CD4-positive, alpha-beta memory T cell (primary cell): ENCODE data around the gene ZNF740. TPM values are rescaled to one million over a fixed set of nuclear protein-coding genes. Genes with fewer than 3 reads are reported as not detected.

ENCODE experiments used
- CTCF ChIA-PET: fragments of 350-600 bp; sonication (Branson Sonifier 250); formaldehyde crosslinking; loops from one replicate; lab custom pipeline; 2021; ENCODE audit warnings: inconsistent platforms; ENCODE audit not compliant: partially characterized antibody; lab: Charles Lee
- POLR2A ChIA-PET: fragments of 350-600 bp; sonication (Branson Sonifier 250); formaldehyde crosslinking; loops from one replicate; lab custom pipeline; 2021; ENCODE audit not compliant: partially characterized antibody; lab: Charles Lee
- DNase-seq, 5 donors: peaks; one replicate each; pipeline versions ENCODE4 v3.0.0 to v3.0.0-alpha.2; 2020 to 2022; ENCODE audit warnings: mixed read lengths in 1 of 5
- H3K27ac ChIP-seq: one replicate; pipeline ENCODE4 v1.7.0; 2013; ENCODE audit warnings: low read depth, low read length
- H3K27me3 ChIP-seq: 2 replicates; pipeline ENCODE4 v1.7.0; 2013; ENCODE audit warnings: mild to moderate bottlenecking, low read length, moderate library complexity; ENCODE audit not compliant: insufficient read depth
- H3K36me3 ChIP-seq: 2 replicates; pipeline ENCODE4 v1.7.0; 2013; ENCODE audit warnings: mild to moderate bottlenecking, low read length, moderate library complexity; ENCODE audit not compliant: insufficient read depth
- H3K4me1 ChIP-seq: 2 replicates; pipeline ENCODE4 v1.7.0; 2013; ENCODE audit warnings: mild to moderate bottlenecking, low read length, moderate library complexity; ENCODE audit not compliant: insufficient read depth
- H3K4me3 ChIP-seq, 2 donors: one replicate each; pipeline ENCODE4 v1.7.0; 2013; ENCODE audit warnings: low read length in 2 of 2, mild to moderate bottlenecking in 1 of 2
- H3K9me3 ChIP-seq, 2 donors: one replicate each; pipeline ENCODE4 v1.7.0; 2013; ENCODE audit warnings: low read length in 2 of 2, control low read depth in 1 of 2; ENCODE audit not compliant: control insufficient read depth in 1 of 2
- H3K27ac Mint-ChIP-seq, 7 donors: one replicate each; pipeline ENCODE4 v1.8.0; 2020 to 2021; ENCODE audit warnings: mixed read lengths in 7 of 7, mild to moderate bottlenecking in 6 of 7, inconsistent platforms in 3 of 7, moderate library complexity in 3 of 7
- H3K27me3 Mint-ChIP-seq, 2 donors: one replicate each; pipeline ENCODE4 v1.8.0; 2020 to 2021; ENCODE audit warnings: mixed read lengths in 2 of 2
- H3K36me3 Mint-ChIP-seq, 2 donors: one replicate each; pipeline ENCODE4 v1.8.0; 2020 to 2021; ENCODE audit warnings: mixed read lengths in 2 of 2, inconsistent platforms in 1 of 2, mild to moderate bottlenecking in 1 of 2
- H3K4me1 Mint-ChIP-seq, 4 donors: one replicate each; pipeline ENCODE4 v1.8.0; 2020 to 2021; ENCODE audit warnings: mixed read lengths in 4 of 4, mild to moderate bottlenecking in 1 of 4
- H3K4me3 Mint-ChIP-seq, 8 donors: one replicate each; pipeline ENCODE4 v1.8.0; 2020 to 2021; ENCODE audit warnings: mixed read lengths in 8 of 8, mild to moderate bottlenecking in 7 of 8, moderate library complexity in 6 of 8, inconsistent platforms in 3 of 8
- H3K9me3 Mint-ChIP-seq, 8 donors: one replicate each; pipeline ENCODE4 v1.8.0; 2020 to 2021; ENCODE audit warnings: mixed read lengths in 8 of 8, mild to moderate bottlenecking in 5 of 8, inconsistent platforms in 3 of 8, moderate library complexity in 1 of 8
- intact Hi-C: fragments of 100-400 bp; cut with micrococcal nuclease; formaldehyde crosslinking; loops from one replicate; pipeline ENCODE4 v1.15.1; 2023
- polyA plus RNA-seq, 2 donors: library from polyadenylated mRNA; unstranded; fragments of 300-500 nt; fragmentation: Illumina TruSeq; gene quantifications; one replicate each; pipeline ENCODE4 v1.2.3, GENCODE V29; 2021
- total RNA-seq, 2 experiments: library from RNA; stranded (reverse); gene quantifications; one replicate each; pipeline ENCODE4 v1.2.3, GENCODE V29; 2021

The ZNF740 gene
- total and polyA plus RNA-seq, 4 experiments from 2014 or later, result 0.90 to 113 (median 56.1) TPM

DNA sequence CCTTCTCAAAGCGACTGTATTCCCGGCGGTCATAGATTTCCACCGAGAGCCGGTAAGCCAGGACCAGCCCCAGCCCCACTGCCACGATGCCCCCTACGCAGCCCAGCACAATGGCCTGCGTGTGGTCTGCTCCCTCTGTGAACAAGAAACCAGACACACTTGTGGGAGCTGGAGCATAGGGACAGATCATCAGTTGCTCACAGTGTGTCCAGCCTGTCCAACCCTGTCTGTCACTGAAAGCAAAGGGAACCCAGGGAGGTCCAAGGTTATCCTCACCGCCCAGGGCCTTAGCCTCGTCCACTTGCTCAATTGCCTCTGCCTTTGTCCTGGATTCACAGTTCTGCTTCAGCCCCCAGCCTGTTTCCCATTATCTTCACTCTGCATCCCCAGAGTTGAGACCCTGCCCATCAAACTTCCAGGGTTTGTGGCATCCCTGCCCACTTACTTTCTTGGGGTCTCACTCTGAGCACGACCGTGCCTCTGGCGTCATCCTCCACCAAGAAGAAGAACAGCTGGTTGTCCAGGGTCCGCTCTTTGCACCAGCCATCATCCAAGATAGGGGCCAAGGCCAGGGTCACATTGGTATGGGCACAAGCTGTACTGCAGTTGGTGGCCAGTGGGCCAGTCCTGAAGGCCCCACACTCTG lies 11.5 kb downstream of the ZNF740 start:
- POLR2A ChIA-PET, result interaction anchor here (1.1 to 27.7 kb wide), 7 partner anchors 7 to 153 kb away, joined by 3 to 463 read pairs (median 5); partner anchors contain the start of genes AAAS, CSAD, ITGB7 and PFDN5
- Mint-ChIP-seq H3K4me1 (peaks cover 9 to 23% (median 14%) of the 10 kb centered on the region in 4 donors), H3K27me3 (no peaks in the 10 kb centered on the region), H3K4me3 (no peak overlapping the region), H3K36me3 (peaks cover 62 to 84% of the 10 kb centered on the region in 2 donors), H3K9me3 (no peaks in the 10 kb centered on the region), H3K27ac (peak overlapping the region in 2 of 7 donors; percentile 35 to 53)
- Histone ChIP-seq H3K27me3 (no peaks in the 10 kb centered on the region), H3K4me1 (peaks cover 22% of the 10 kb centered on the region), H3K36me3 (peaks cover 84% of the 10 kb centered on the region), H3K4me3 (no peak overlapping the region), H3K27ac (no peak overlapping the region), H3K9me3 (no peaks in the 10 kb centered on the region)
- intact Hi-C loops, result loop anchor here (5.0 kb wide), 1 partner anchor 125 kb away; no protein-coding TSS in a partner anchor
- no peak for DNase-seq
- CTCF ChIA-PET, result interaction anchor here (0.5 to 6.7 kb wide), 5 partner anchors 9 to 102 kb away, joined by 3 to 65 read pairs (median 5); no protein-coding TSS in a partner anchor

DNA sequence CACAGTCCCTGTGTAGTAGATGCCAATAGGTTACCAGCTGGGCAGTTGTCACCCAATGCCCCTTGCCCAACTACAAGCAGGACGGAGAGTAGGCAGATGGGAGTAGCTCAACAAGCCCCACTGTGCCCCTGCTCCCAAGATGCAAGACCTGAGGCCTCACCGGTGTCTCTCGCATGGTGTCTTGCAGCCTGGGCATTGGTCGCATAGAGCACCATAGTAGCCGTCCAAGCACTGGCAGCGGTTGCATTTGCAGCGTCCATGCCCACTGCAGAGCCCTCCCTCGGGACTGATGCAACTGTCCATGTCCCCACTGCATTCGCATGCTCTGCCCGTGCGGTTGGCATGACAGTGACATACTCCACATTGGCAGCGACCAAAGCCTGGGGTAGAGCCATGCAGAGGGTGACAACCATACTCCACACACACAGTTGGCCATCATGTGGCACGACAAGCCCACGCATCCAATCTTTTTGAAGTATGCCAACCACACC lies 12.1 kb downstream of the ZNF740 start:
- H3K9me3 ChIP-seq, result no peaks in the 10 kb centered on the region
- peak overlapping the region in 1 of 7 donors; percentile 64 for H3K27ac Mint-ChIP-seq
- intact Hi-C loops, result loop anchor here (5.0 kb wide), 1 partner anchor 125 kb away; no protein-coding TSS in a partner anchor
- H3K27ac ChIP-seq, result no peak overlapping the region
- H3K4me3 ChIP-seq, result no peak overlapping the region
- H3K4me1 Mint-ChIP-seq, result peaks cover 8 to 26% (median 16%) of the 10 kb centered on the region in 4 donors
- no peak for DNase-seq
- CTCF ChIA-PET, result interaction anchor here (1.0 to 6.7 kb wide), 2 partner anchors 32 to 128 kb away, joined by 4 to 65 read pairs; partner anchors contain the start of gene AAAS
- H3K36me3 Mint-ChIP-seq, result peaks cover 59 to 83% of the 10 kb centered on the region in 2 donors
- no peak overlapping the region for H3K4me3 Mint-ChIP-seq
- H3K27me3 Mint-ChIP-seq, result no peaks in the 10 kb centered on the region
- H3K36me3 ChIP-seq, result peaks cover 83% of the 10 kb centered on the region
- no peaks in the 10 kb centered on the region for H3K27me3 ChIP-seq
- peaks cover 28% of the 10 kb centered on the region for H3K4me1 ChIP-seq
- POLR2A ChIA-PET, result interaction anchor here (1.2 to 27.7 kb wide), 7 partner anchors 7 to 153 kb away, joined by 3 to 463 read pairs (median 4); partner anchors contain the start of genes CSAD, ITGB7, PFDN5 and ZNF740
- H3K9me3 Mint-ChIP-seq, result no peaks in the 10 kb centered on the region

DNA sequence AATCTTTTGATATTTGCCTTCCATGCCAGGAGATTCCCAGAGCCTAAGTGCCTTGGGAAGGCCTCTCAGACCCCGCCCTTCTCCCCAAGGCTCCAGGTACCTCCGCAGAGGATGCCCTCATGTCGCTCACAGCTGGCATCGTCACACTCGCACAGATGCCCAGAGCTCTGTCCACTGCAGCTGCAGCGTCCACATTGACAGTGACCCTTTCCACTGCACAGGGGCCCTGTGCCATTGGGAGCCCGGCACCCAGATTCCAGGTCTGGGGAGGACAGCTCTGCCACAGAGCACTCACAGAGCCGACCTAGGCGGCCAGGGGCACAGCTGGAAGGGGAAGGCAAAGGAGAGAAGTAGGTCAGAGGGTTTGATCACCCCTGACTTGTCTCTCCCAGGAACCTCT lies 12.5 kb downstream of the ZNF740 start:
- H3K36me3 Mint-ChIP-seq, result peaks cover 61 to 81% of the 10 kb centered on the region in 2 donors
- H3K4me1 Mint-ChIP-seq, result peaks cover 10 to 29% (median 18%) of the 10 kb centered on the region in 4 donors

DNA sequence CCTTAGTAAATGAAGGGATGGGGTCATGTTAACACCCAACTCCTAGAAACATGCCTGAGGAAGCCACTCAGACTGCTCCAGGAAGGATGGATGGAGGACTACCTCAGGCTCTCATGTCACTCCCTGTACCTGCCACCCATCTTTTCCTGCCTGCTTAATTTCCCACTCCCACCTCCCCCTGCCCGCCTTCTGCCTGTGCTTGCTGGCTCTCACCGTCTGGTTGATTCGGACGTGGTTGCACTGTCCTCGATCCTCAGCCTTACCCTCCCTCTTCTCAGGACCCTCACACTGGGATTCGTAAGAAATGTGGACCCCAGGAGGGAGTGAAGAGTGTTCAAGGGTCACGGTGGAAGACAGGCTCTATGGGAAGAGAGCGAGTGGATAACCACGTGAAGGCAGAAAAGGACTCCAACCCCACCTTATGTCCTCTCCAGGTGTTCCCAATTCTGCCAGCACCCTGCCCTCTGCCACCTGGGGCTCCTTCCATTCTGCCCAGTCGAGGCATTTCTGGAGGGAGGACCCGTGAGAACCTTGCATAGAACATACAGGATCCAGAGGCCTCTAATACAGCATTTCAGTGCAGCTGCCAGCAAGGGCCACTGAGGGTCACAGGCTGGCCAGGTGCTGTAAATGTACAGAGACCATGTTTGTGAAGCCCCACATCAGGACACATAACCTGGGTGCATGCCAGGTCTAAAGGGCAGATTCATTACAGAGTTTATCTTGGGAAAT lies 13.6 kb downstream of the ZNF740 start:
- H3K27ac Mint-ChIP-seq, result peak overlapping the region in 6 of 7 donors; percentile 37 to 87 (median 66)
- Histone ChIP-seq H3K27me3 (no peaks in the 10 kb centered on the region), H3K27ac (no peak overlapping the region), H3K9me3 (no peaks in the 10 kb centered on the region), H3K4me1 (peaks cover 44% of the 10 kb centered on the region), H3K4me3 (no peak overlapping the region), H3K36me3 (peaks cover 69% of the 10 kb centered on the region)
- peaks cover 71 to 83% of the 10 kb centered on the region in 2 donors for H3K36me3 Mint-ChIP-seq
- peaks cover 20 to 40% (median 28%) of the 10 kb centered on the region in 4 donors for H3K4me1 Mint-ChIP-seq
- H3K27me3 Mint-ChIP-seq, result no peaks in the 10 kb centered on the region
- H3K9me3 Mint-ChIP-seq, result no peaks in the 10 kb centered on the region
- intact Hi-C loops, result loop anchor here (5.0 kb wide), 1 partner anchor 127 kb away; no protein-coding TSS in a partner anchor
- ChIA-PET CTCF (interaction anchor here (0.9 to 2.1 kb wide), 8 partner anchors 13 to 127 kb away, joined by 3 to 10 read pairs (median 5); partner anchors contain the start of genes AAAS, CSAD, ITGB7 and ZNF740), POLR2A (interaction anchor here (0.6 to 27.7 kb wide), 7 partner anchors 9 to 1958 kb away, joined by 3 to 463 read pairs (median 10); partner anchors contain the start of genes CSAD, ITGB7, PFDN5 and ZNF740)
- no peak overlapping the region for H3K4me3 Mint-ChIP-seq
- DNase-seq, result no peak

More for the DNA sequence above, 12.5 kb downstream of the ZNF740 start:
- Histone ChIP-seq H3K9me3 (no peaks in the 10 kb centered on the region), H3K4me3 (no peak overlapping the region), H3K4me1 (peaks cover 33% of the 10 kb centered on the region), H3K27me3 (no peaks in the 10 kb centered on the region), H3K27ac (no peak overlapping the region), H3K36me3 (peaks cover 79% of the 10 kb centered on the region)
- POLR2A ChIA-PET, result interaction anchor here (1.2 to 27.7 kb wide), 6 partner anchors 8 to 102 kb away, joined by 3 to 463 read pairs (median 4); partner anchors contain the start of genes CSAD, ITGB7, PFDN5 and ZNF740
- H3K9me3 Mint-ChIP-seq, result no peaks in the 10 kb centered on the region
- CTCF ChIA-PET, result interaction anchor here (1.0 kb wide), 1 partner anchor 128 kb away, joined by 4 read pairs; the partner anchor contains the start of gene AAAS
- DNase-seq, result no peak
- H3K27ac Mint-ChIP-seq, result peak overlapping the region in 6 of 7 donors; percentile 53 to 84 (median 69)
- no peaks in the 10 kb centered on the region for H3K27me3 Mint-ChIP-seq
- intact Hi-C loops, result loop anchor here (5.0 kb wide), 1 partner anchor 126 kb away; no protein-coding TSS in a partner anchor
- H3K4me3 Mint-ChIP-seq, result no peak overlapping the region

DNA sequence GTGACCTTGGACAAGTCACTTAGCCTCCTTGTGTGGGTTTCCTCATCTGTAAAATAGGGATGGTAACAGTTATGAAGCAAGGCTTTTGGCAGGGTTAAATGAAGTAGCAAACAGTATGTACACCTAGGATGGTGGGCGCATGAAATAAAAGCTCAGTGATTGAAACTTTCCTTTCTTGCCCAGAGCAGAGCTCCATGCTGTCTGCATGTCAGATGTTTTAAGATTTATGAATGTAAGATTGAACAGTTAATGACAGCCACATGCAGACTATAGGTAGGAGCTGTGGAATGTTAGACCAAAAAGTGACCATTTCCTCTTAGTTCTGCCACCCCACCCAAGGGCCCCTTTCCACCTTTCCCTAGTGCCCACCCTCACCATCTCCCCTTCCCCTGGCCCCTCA lies 14.5 kb downstream of the ZNF740 start:
- Histone ChIP-seq H3K4me1 (peaks cover 52% of the 10 kb centered on the region), H3K27me3 (no peaks in the 10 kb centered on the region), H3K9me3 (no peaks in the 10 kb centered on the region), H3K27ac (peak overlapping the region; percentile 11), H3K36me3 (peaks cover 74% of the 10 kb centered on the region), H3K4me3 (no peak overlapping the region)
- POLR2A ChIA-PET, result interaction anchor here (0.6 to 27.7 kb wide), 7 partner anchors 9 to 1959 kb away, joined by 3 to 463 read pairs (median 3); partner anchors contain the start of genes CSAD, ITGB7, SPRYD3 and ZNF740
- peak overlapping the region; percentile 46 to 87 (median 75) for H3K27ac Mint-ChIP-seq
- intact Hi-C loops, result loop anchor here (5.0 kb wide), 1 partner anchor 128 kb away; no protein-coding TSS in a partner anchor
- no peaks in the 10 kb centered on the region for H3K27me3 Mint-ChIP-seq
- DNase-seq, result no peak
- H3K9me3 Mint-ChIP-seq, result no peaks in the 10 kb centered on the region
- CTCF ChIA-PET, result interaction anchor here (0.9 to 2.1 kb wide), 8 partner anchors 12 to 126 kb away, joined by 3 to 10 read pairs (median 5); partner anchors contain the start of genes AAAS, CSAD, ITGB7 and ZNF740
- peaks cover 24 to 47% (median 33%) of the 10 kb centered on the region in 4 donors for H3K4me1 Mint-ChIP-seq
- H3K4me3 Mint-ChIP-seq, result peak overlapping the region in 2 of 8 donors; percentile 25 to 29
- H3K36me3 Mint-ChIP-seq, result peaks cover 76 to 88% of the 10 kb centered on the region in 2 donors
